HG02885 (cell line): ENCODE measurements around the gene HDX.
A peak's percentile ranks its signal among the peaks of the same experiment; 100 is the strongest.
"Not testable (repeated sequence)": the region's sequence is repeated elsewhere in the genome, so short reads cannot be mapped to it uniquely, and the experiment has no call there.

ENCODE experiments used
- ATAC-seq: cut with Tn5 transposase; IDR thresholded peaks from one replicate; pipeline ENCODE4 v1.9.1; 2021; ENCODE audit warnings: mild to moderate bottlenecking; ENCODE audit not compliant: unreplicated experiment, poor library complexity

Gene HDX

DNA sequence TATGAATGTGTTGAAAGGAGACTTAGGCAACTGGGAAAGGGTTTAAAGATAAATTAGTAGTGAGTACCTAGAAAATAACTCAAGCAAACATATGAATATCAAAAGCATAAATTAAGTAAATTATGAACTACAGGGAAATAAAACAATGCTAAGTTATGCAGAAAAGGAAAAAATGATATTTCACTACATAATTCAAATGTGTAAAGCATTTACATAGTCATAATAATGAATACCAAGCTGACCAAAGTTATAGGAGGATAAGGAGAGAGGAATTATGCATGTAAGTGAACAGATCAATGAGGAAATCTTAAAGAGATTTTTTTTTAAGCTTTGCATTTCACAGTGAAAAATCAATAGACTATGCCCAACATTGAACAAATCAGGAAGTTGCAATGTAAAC is 145.0 kb downstream of the HDX start:
- ATAC-seq: no peak

DNA sequence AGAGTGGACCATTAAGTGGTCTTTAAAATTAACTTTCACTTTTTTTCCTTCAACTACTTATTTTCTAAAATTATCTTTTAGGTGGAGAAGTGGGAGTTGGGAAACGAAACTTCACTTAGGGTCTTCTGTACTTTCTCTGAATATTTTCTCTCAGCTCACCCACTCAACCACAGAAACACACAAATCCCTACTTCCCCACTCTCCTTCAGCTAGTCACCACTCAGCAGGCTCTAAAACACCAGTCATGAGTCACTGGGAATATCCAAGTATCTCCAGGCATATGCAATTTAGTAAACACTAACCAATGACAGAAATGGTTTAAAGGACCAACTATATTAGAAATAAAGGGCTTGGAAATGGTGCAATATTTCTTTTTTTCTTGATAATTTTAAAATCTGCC is 161.3 kb downstream of the HDX start:
- ATAC-seq: no peak

DNA sequence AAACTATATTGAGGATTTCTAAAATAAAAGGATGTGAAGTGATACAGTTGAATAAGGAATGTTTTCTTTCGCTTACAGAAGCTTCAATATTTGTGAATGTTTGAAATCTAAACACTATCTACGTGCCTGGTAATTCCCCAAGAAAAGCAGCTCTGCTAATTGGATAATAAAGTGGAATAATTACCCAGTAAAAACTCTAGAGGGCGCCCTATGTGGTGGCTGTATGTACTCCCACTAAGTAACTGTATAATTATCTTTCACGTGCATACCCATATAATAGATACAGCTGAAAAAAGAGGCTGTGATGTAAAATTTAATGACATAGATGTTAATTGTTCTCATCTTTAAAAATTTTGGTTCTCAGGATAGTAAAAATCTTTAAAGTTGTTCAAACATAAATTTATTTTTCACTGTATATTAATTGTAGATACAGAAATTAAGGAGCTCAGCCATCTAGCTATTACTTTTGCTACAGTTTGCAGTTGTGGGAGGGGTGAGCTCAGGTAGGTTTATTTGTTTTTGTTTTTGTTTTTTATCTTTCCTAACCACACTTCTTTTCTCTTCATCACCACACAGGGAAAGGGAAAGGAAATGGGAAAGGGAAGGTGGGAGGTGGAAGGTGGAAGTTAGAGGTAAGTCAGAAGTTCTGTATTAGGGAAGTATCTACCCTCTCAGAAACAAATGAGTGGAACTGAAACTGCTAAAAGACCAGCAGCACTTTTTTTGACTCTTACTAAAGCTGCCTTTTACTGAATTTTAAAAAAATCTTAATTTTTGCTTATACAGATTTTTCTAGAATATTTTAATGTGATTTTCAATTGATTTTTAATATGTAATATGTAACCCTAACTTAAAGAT is 162.5 kb downstream of the HDX start:
- ATAC-seq: peak; percentile 75

- no peak for ATAC-seq
These were observed 165.6 kb downstream of the HDX start for GRCh38 chrX:84336646-84337045.

- no peak for ATAC-seq
These were observed 167.1 kb downstream of the HDX start for GRCh38 chrX:84335121-84335520.

DNA sequence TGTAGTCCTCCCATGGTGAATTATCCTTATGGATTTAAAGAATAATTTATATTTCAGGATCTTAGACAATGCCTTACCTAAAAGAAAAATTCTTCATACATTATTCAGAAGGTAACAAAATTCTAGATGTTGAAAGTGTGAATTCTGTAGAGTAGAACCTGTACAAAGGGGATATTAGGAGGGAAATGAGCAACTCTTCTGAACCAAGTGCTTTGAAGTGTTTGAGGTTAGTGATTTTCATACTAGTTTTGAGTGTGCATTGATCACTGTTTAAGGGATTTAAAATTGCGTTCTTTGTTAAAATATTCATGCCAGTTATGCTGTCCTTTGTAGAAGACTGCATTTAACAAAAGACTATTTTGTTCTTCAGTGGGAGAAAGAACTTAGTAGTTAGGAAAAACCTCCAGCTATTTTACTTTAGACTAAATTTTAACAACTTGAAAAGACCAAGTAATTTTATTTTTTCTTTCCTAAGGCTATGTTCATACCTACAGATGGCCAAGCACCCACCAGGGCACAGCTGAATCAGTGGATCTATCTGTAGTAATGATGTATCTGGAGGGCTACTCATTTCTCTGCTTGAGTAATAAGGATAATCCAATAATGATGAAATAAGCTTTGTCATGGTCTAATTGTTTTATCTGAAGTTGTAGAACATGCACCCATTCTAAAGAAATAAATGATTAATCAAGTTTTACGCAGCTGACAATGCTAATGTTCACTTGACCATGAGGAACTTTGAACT is 180.0 kb downstream of the HDX start:
- ATAC-seq: no peak

DNA sequence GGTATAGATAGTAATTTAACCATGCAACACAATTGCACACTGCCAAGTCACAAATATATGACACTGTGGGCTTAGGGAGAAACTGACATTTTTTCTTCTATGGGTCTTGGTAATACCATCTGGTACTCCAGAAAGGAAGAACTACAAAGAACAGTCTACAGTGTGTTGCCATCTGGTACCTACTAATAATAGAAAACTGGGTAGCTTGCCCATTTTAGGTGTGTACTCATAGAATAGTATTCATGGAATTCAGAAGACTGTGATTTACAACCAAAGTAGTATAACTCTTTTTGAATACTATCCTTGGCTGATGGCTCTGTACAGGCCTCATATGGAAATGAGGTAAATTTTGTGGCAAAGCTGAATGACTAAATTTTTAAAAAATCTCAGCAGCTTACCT is 181.6 kb downstream of the HDX start:
- ATAC-seq: no peak

DNA sequence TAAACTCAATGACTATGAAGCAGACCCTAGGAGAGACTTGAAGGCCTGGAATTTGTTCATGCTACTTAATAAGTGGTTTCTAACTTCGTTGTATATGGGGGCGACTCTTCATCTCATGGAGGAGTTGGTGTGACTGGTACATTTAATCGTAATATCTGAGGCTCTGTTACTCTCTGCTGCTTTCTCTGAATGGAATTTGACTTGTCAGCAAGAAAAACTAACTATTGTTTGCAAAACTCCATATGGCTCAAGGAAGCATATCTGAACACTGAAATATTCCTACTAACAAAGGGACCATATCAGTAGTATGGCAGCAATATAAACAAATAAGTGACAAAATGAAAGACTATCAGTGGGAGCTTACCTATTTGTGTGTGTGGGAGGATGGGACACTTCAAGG is 182.2 kb downstream of the HDX start:
- no peak for ATAC-seq

GRCh38 chrX:84318661-84319060 is 183.6 kb downstream of the HDX start:
- ATAC-seq: no peak

DNA sequence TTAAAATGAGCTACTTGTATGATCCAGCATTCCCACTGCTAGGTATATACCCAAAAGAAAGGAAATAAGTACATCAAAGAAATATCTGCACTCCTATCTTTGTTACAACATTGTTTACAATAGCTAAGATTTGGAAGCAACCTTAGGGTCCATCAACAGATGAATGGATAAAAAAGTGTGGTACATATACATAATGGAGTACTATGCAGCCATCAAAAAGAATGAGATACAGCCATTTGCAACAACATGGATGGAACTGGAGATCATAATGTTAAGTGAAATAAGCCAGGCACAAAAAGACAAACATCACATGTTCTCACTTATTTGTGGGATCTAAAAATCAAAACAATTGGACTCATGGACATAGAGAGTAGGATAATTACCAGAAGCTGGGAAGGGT is 186.3 kb downstream of the HDX start:
- not testable (repeated sequence) for ATAC-seq
